HepG2 (cell line): ENCODE data around the gene ADCYAP1R1.

Experiments used
- KAT7 ChIP-seq: IDR thresholded peaks from 2 replicates; pipeline ENCODE4 v1.6.1; 2018; ENCODE audit warnings: borderline replicate concordance, missing compliant biosample characterization
- MAFK ChIP-seq, 2 experiments: IDR thresholded peaks in 1 of 2; conservative IDR thresholded peaks in 1 of 2; 2 replicates each; pipeline ENCODE4 v1.6.1; 2011; ENCODE audit warnings: improper control_type of control experiment in 2 of 2, low read length in 2 of 2
- PHF21A ChIP-seq: sonication (generic); formaldehyde crosslinking; IDR thresholded peaks from 2 replicates; pipeline ENCODE4 v1.5.0; 2020; ENCODE audit warnings: mild to moderate bottlenecking, missing genetic modification reagents
- SIN3A ChIP-seq: IDR thresholded peaks from 2 replicates; pipeline ENCODE4 v1.6.1; 2011; ENCODE audit warnings: low read depth, mild to moderate bottlenecking, control low read depth, low read length, borderline replicate concordance
- TEAD3 ChIP-seq: optimal IDR thresholded peaks from 2 replicates; pipeline ENCODE3; 2016; ENCODE audit warnings: borderline replicate concordance
- YEATS2 ChIP-seq: sonication (generic); formaldehyde crosslinking; IDR thresholded peaks from 2 replicates; pipeline ENCODE4 v1.4.0; 2020; ENCODE audit warnings: missing genetic modification reagents, borderline replicate concordance
- ZNF121 ChIP-seq: sonication (generic); formaldehyde crosslinking; IDR thresholded peaks from 2 replicates; pipeline ENCODE4 v1.5.0; 2020; ENCODE audit warnings: mild to moderate bottlenecking, missing genetic modification reagents
- ZNF225 ChIP-seq: sonication (generic); formaldehyde crosslinking; IDR thresholded peaks from 2 replicates; pipeline ENCODE4 v1.4.0; 2020; ENCODE audit warnings: mild to moderate bottlenecking, missing genetic modification reagents
- ZNF891 ChIP-seq: sonication (generic); formaldehyde crosslinking; IDR thresholded peaks from 2 replicates; pipeline ENCODE4 v1.5.0; 2020; ENCODE audit warnings: mild to moderate bottlenecking, missing genetic modification reagents
- TF ChIP-seq, protein P1 (sequence below): sonication (generic); formaldehyde crosslinking; IDR thresholded peaks from 2 replicates; pipeline ENCODE4 v1.5.0; 2020; ENCODE audit warnings: mild to moderate bottlenecking, missing genetic modification reagents, moderate library complexity
- TF ChIP-seq, protein P2 (sequence below): fragments of 450-650 bp; IDR thresholded peaks from 2 replicates; pipeline ENCODE4 v1.6.1; 2017

DNA sequence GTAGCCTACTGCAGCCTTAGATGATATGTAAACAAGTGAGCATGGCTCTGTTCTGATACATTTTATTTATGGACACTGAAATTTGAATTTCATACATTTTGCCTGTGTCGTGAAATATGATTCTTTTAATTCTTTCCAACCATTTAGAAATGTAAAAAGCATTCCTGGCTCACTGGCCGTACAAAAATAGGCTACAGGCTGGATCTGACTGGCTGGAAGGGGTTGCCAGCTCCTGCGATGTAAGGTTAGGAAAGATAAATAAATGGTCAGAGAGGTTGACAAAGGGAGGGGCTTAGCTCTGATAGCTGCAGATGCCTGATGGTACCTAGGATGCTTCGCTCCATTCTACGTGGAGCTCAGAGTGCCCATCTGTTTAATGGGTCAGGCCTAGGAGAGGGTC is 3.4 kb downstream of the ADCYAP1R1 start:
- TF ChIP-seq ZNF225 (CRISPR knock-in tag) (no peak), ZNF891 (no peak), SIN3A (no peak), KAT7 (no peak), ZNF121 (CRISPR knock-in tag) (no peak), YEATS2 (CRISPR knock-in tag) (no peak), TEAD3 (CRISPR knock-in tag) (no peak), PHF21A (no peak), MAFK (conservative IDR thresholded peaks at IDR 0.05 in 1 of 2, IDR thresholded peaks at IDR 0.05 in 1 of 2; ENCODE audit: low read length in 2 of 2) (no peak)
- TF ChIP-seq, protein P1, sequence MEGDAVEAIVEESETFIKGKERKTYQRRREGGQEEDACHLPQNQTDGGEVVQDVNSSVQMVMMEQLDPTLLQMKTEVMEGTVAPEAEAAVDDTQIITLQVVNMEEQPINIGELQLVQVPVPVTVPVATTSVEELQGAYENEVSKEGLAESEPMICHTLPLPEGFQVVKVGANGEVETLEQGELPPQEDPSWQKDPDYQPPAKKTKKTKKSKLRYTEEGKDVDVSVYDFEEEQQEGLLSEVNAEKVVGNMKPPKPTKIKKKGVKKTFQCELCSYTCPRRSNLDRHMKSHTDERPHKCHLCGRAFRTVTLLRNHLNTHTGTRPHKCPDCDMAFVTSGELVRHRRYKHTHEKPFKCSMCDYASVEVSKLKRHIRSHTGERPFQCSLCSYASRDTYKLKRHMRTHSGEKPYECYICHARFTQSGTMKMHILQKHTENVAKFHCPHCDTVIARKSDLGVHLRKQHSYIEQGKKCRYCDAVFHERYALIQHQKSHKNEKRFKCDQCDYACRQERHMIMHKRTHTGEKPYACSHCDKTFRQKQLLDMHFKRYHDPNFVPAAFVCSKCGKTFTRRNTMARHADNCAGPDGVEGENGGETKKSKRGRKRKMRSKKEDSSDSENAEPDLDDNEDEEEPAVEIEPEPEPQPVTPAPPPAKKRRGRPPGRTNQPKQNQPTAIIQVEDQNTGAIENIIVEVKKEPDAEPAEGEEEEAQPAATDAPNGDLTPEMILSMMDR (CRISPR knock-in tag): no peak
- TF ChIP-seq, protein P2, sequence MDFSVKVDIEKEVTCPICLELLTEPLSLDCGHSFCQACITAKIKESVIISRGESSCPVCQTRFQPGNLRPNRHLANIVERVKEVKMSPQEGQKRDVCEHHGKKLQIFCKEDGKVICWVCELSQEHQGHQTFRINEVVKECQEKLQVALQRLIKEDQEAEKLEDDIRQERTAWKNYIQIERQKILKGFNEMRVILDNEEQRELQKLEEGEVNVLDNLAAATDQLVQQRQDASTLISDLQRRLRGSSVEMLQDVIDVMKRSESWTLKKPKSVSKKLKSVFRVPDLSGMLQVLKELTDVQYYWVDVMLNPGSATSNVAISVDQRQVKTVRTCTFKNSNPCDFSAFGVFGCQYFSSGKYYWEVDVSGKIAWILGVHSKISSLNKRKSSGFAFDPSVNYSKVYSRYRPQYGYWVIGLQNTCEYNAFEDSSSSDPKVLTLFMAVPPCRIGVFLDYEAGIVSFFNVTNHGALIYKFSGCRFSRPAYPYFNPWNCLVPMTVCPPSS: no peak
